Muscle layer of duodenum (tissue), 2 donors: Measurements from ENCODE around the gene VEGFB.

ENCODE experiments used
- H3K27ac ChIP-seq: one replicate; pipeline ENCODE4 v1.7.0; 2013; ENCODE audit warnings: mild to moderate bottlenecking, low read length
- H3K27me3 ChIP-seq: one replicate; pipeline ENCODE4 v1.7.0; 2013; ENCODE audit warnings: low read depth, mild to moderate bottlenecking, control low read depth, low read length
- H3K36me3 ChIP-seq, 2 donors: one replicate each; pipeline ENCODE4 v1.7.0; 2013; ENCODE audit warnings: low read length in 2 of 2, control low read depth in 1 of 2, mild to moderate bottlenecking in 1 of 2; ENCODE audit not compliant: insufficient read depth in 2 of 2, control insufficient read depth in 1 of 2
- H3K4me1 ChIP-seq, 2 donors: one replicate each; pipeline ENCODE4 v1.7.0; 2013; ENCODE audit warnings: low read length in 2 of 2, mild to moderate bottlenecking in 2 of 2, control low read depth in 1 of 2, moderate library complexity in 1 of 2; ENCODE audit not compliant: insufficient read depth in 2 of 2, control insufficient read depth in 1 of 2
- H3K4me3 ChIP-seq, 2 donors: one replicate each; pipeline ENCODE4 v1.7.0; 2013; ENCODE audit warnings: low read length in 2 of 2, low read depth in 1 of 2, mild to moderate bottlenecking in 1 of 2
- H3K9me3 ChIP-seq, 2 donors: one replicate each; pipeline ENCODE4 v1.7.0; 2013; ENCODE audit warnings: low read length in 2 of 2, control low read depth in 1 of 2, mild to moderate bottlenecking in 1 of 2; ENCODE audit not compliant: control insufficient read depth in 1 of 2
- donor health status: healthy.

VEGFB gene

DNA sequence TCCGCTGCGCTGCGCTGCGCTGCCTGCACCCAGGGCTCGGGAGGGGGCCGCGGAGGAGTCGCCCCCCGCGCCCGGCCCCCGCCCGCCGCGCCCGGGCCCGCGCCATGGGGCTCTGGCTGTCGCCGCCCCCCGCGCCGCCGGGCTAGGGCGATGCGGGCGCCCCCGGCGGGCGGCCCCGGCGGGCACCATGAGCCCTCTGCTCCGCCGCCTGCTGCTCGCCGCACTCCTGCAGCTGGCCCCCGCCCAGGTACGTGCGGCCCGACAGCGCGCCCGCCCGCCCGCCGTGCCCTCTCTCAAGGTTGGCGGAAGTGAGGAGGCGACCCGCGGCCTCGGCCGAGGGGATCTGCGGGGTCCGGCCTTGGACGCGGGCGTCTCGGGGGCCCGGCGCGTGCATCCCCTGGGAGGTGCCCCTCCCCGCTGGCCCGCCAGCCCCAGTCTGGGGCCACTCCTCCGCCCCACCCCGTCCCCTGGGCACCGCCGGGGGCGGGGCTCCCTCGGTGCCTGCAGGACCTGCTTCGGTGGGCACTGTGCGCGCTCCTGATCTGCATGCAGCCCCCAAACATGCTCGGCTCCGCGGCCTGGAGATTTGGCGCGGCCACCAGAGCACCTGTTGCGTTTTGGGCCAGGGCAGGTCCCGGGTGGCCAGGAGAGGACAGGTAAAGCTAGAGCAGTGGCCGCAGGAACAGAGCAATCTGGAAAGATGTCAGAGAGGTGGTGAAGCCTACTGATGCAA lies 429 bp downstream of the VEGFB start:
- Histone ChIP-seq H3K4me3 (peak overlapping the region; percentile 50 to 76), H3K27ac (peak overlapping the region; percentile 25), H3K9me3 (no peaks in the 10 kb centered on the region), H3K27me3 (no peaks in the 10 kb centered on the region), H3K4me1 (peaks cover 16 to 20% of the 10 kb centered on the region in 2 donors), H3K36me3 (peaks cover 14 to 19% of the 10 kb centered on the region in 2 donors)

- peaks cover 15 to 24% of the 10 kb centered on the region in 2 donors for H3K4me1 ChIP-seq
- H3K27me3 ChIP-seq, result no peaks in the 10 kb centered on the region
These were observed 1.2 kb downstream of the VEGFB start for GRCh38 chr11:64235437-64236161.

DNA sequence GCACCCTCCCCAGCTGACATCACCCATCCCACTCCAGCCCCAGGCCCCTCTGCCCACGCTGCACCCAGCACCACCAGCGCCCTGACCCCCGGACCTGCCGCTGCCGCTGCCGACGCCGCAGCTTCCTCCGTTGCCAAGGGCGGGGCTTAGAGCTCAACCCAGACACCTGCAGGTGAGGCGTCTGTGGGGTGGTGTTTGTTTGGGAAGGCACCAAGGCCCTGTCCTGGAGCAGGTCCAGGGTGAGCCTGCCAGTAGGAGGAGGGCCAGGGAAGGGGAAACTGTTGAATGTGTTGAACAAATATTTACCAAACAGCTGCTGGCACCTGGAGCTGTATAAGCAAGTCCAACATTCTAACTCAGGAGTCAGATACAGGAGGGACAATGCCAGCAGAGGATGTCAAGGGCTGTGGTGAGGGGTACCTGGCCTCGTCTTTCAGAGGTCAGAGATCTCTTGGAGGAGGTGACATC lies 3.1 kb downstream of the VEGFB start:
- H3K4me1 ChIP-seq, result peaks cover 18 to 31% of the 10 kb centered on the region in 2 donors
- H3K27ac ChIP-seq, result peak overlapping the region; percentile 51
- H3K27me3 ChIP-seq, result no peaks in the 10 kb centered on the region
- no peaks in the 10 kb centered on the region for H3K9me3 ChIP-seq
- peaks cover 14 to 19% of the 10 kb centered on the region in 2 donors for H3K36me3 ChIP-seq
- no peak overlapping the region for H3K4me3 ChIP-seq

More at GRCh38 chr11:64235437-64236161, 1.2 kb downstream of the VEGFB start:
- Histone ChIP-seq H3K27ac (peak overlapping the region; percentile 25), H3K9me3 (no peaks in the 10 kb centered on the region), H3K36me3 (peaks cover 14 to 19% of the 10 kb centered on the region in 2 donors), H3K4me3 (peak overlapping the region; percentile 50 to 76)

- Histone ChIP-seq H3K27ac (peak overlapping the region; percentile 51), H3K4me1 (peaks cover 20 to 36% of the 10 kb centered on the region in 2 donors), H3K9me3 (no peaks in the 10 kb centered on the region), H3K27me3 (no peaks in the 10 kb centered on the region), H3K4me3 (no peak overlapping the region), H3K36me3 (peaks cover 14 to 19% of the 10 kb centered on the region in 2 donors)
These were observed 3.7 kb downstream of the VEGFB start for GRCh38 chr11:64238076-64238475.

DNA sequence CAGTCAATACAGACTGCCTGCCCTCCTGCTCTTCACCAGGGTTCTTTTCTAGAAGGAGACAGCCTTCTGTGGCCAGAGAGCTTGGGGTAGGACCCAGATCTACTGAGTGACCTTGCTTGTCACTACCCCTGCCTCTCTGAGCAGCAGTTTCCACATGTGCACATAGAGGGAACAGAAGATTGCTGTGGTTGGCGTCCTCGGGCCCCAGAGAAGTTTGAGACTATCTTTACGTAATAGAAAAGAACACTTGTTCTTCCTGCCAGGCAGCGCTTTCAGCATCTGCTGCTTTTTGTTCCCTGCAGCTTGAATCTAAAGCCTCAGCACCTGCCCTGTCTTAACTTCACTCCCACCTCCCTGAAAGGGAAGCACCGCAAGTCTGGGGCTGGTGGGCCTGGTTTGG lies 4.6 kb downstream of the VEGFB start:
- no peak overlapping the region for H3K4me3 ChIP-seq
- peaks cover 14 to 19% of the 10 kb centered on the region in 2 donors for H3K36me3 ChIP-seq
- H3K4me1 ChIP-seq, result peaks cover 17 to 35% of the 10 kb centered on the region in 2 donors
- H3K9me3 ChIP-seq, result no peaks in the 10 kb centered on the region
- peak overlapping the region; percentile 28 for H3K27ac ChIP-seq
- no peaks in the 10 kb centered on the region for H3K27me3 ChIP-seq

DNA sequence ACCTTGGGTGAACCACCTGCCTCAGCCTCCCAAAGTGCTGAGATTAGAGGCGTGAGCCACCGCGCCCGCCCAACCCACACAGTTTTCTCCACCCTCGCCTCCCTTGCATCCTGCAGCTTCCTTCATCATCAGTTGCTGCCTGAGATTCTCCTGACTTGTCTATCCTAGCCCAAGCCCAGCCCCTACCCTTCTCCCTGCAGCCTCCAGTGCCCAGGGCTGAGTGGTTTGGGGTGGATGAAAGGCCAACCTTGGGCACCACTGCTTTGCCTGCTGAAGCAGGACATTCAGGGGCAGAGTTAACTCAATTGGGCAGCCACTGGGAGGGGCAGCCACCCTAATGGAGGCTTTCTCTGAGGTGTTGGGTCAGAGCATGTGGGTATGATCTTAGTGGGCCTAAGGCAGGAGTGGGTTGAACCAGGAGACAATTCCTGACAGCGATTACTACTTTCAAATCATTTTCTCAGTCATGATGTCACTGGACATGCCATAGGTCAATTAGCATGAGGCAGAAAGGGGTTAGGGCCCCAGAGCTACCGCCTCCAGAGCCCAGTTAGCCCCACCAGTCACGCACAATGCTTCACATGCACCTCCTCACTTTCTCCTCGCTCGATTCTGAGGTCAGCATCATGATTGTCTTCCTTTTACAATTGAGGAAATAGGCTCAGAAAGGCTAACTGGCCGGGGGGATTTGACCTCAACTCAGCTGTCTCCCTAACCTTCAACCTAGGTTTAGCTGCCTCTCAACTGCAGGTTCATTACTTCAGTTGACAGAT lies 5.5 kb downstream of the VEGFB start:
- Histone ChIP-seq H3K4me1 (peaks cover 17 to 35% of the 10 kb centered on the region in 2 donors), H3K4me3 (peak overlapping the region; percentile 72 to 93)

DNA sequence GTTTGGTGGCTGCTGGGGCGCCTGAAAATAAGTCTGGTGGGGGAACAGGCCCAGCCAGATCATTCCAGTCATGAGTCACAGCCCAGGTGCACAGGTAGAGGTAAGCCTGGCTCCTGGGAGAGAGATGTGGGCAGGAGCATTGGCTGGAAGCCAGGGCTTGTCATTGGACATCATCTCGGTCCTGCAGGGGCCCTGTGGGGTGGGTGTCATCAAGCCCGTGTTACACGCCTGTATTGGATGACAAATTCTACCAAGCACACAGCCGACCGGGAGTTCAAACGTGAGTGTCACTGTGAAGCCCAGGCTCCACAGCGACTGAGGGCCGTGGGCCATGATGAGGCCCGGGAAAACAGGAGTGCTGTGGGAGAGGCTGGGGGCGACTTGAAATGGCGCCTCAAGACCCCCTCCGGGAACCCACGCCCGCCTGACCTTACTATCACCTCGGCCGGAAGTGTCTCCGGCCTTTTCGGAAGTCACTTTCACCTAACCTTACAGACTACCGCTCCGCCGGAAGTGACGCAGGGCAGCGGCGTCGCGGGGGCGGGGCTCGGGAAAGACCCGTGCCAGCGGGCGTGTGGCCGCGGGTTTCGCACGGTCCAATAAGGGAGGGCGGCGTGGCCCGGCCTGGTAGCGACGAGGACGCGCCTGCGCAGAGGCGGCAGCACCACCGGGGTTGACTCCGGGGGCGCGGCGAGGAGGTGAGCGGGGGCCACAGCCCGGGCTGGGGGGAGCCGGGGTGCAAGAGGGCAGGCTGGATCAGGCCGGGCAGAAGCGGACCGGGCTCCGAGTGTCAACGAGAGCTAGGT lies 6.3 kb downstream of the VEGFB start, which contains the start of gene FKBP2:
Gene FKBP2 (plus strand): TSS at position 661 of the 806 bp plus-strand sequence. CDS start 1,293 bp downstream, outside the sequence.
- no peaks in the 10 kb centered on the region for H3K9me3 ChIP-seq
- no peaks in the 10 kb centered on the region for H3K27me3 ChIP-seq
- peak within 1 kb of the TSS; percentile 99 for H3K27ac ChIP-seq
- H3K4me3 ChIP-seq, result peak within 1 kb of the TSS; percentile 72 to 93
- peaks cover 13 to 36% of the 10 kb centered on the region in 2 donors for H3K4me1 ChIP-seq
- peaks cover 14 to 19% of the 10 kb centered on the region in 2 donors for H3K36me3 ChIP-seq

More for the DNA sequence above, 5.5 kb downstream of the VEGFB start:
- H3K9me3 ChIP-seq, result no peaks in the 10 kb centered on the region
- peak overlapping the region; percentile 99 for H3K27ac ChIP-seq
- H3K27me3 ChIP-seq, result no peaks in the 10 kb centered on the region
- peaks cover 14 to 19% of the 10 kb centered on the region in 2 donors for H3K36me3 ChIP-seq

- H3K9me3 ChIP-seq, result no peaks in the 10 kb centered on the region
- peak overlapping the region; percentile 37 to 93 for H3K4me3 ChIP-seq
- H3K4me1 ChIP-seq, result peaks cover 13 to 38% of the 10 kb centered on the region in 2 donors
These were observed 6.8 kb downstream of the VEGFB start for GRCh38 chr11:64241241-64241490.

DNA sequence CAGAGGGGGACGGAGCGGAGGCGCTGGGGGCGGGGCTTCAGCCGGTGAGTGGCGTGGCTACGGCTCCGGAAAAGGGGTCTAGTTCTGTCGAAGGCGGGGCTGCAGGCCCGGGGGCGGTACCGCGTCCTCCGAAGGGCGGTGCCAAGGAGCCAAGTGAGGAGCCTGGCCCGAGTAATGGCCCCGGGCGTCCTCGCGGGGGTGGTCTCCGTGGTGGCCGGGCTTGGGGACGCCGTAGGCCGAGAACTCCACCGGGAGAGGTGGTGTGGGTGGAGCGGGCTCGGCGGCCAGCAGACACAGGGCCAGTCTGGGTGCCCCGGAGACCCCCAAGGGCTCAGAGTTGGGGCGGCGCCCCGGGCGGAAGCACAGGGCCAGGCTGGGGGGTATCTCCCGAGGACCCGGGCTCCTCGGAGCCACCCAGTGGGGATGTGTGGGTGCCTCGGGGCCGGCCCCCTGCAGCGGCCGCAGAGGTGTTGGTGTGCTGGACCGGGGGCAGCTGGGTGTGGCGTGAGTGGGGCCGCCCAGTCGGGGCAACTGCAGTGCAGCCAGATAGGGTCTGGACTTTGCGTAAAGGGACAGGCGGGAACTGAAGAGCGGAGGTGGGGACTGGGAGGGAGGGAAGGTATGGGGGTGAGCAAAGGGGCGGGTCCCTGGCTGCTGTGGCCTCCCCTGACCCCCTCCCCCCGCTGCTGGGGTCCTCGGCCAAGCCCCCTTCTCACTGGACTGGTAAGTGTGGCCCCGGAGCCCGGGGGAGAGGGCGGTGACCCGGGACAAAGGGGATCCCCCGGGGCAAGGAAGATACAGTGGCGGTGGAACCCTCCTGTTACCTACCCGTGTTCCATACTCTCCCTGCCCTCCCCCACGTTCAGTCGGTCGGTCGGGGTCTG lies 7.3 kb downstream of the VEGFB start:
- peak overlapping the region; percentile 65 to 93 for H3K4me3 ChIP-seq
- peaks cover 13 to 39% of the 10 kb centered on the region in 2 donors for H3K4me1 ChIP-seq
- no peaks in the 10 kb centered on the region for H3K27me3 ChIP-seq
- no peaks in the 10 kb centered on the region for H3K9me3 ChIP-seq
- peak overlapping the region; percentile 60 for H3K27ac ChIP-seq
- H3K36me3 ChIP-seq, result peaks cover 14 to 19% of the 10 kb centered on the region in 2 donors

More at GRCh38 chr11:64241241-64241490, 6.8 kb downstream of the VEGFB start:
- no peaks in the 10 kb centered on the region for H3K27me3 ChIP-seq
- peaks cover 14 to 19% of the 10 kb centered on the region in 2 donors for H3K36me3 ChIP-seq
- H3K27ac ChIP-seq, result peak overlapping the region; percentile 99
